Aorta (tissue), 5 donors: Measurements from ENCODE around the gene BMERB1. TPM values are rescaled to one million over a fixed set of nuclear protein-coding genes. Genes with fewer than 3 reads are reported as not detected.
"Not testable (repeated sequence)": the region's sequence is repeated elsewhere in the genome, so short reads cannot be mapped to it uniquely, and the experiment has no call there.

ENCODE experiments used
- ATAC-seq: fragments of 200-7000 bp; cut with Tn5 transposase; one replicate; pipeline ENCODE4 v1.9.1; 2022; ENCODE audit warnings: moderate library complexity; ENCODE audit not compliant: low FRiP score
- DNase-seq, 2 donors: peaks; one replicate each; pipeline ENCODE4 v3.0.0-alpha.2; 2020
- H3K27ac ChIP-seq, 2 donors: one replicate each; pipeline ENCODE4 v1.5.1; 2013; ENCODE audit warnings: low read length in 2 of 2, mild to moderate bottlenecking in 2 of 2, moderate library complexity in 2 of 2, control low read depth in 1 of 2, inconsistent platforms in 1 of 2, low read depth in 1 of 2
- H3K27me3 ChIP-seq, 2 donors: one replicate each; pipeline ENCODE4 v1.6.1; 2013; ENCODE audit warnings: control low read depth in 1 of 2, low read length in 1 of 2, mild to moderate bottlenecking in 1 of 2, moderate library complexity in 1 of 2; ENCODE audit not compliant: insufficient read depth in 2 of 2, control insufficient read depth in 1 of 2
- H3K36me3 ChIP-seq, 2 donors: one replicate each; pipeline ENCODE4 v1.6.1; 2013; ENCODE audit warnings: control low read depth in 1 of 2, low read length in 1 of 2, mild to moderate bottlenecking in 1 of 2; ENCODE audit not compliant: insufficient read depth in 2 of 2, control insufficient read depth in 1 of 2
- H3K4me1 ChIP-seq, 2 donors: one replicate each; pipeline ENCODE4 v1.6.1; 2013; ENCODE audit warnings: low read length in 2 of 2, control low read depth in 1 of 2, mild to moderate bottlenecking in 1 of 2, moderate library complexity in 1 of 2; ENCODE audit not compliant: insufficient read depth in 2 of 2, control insufficient read depth in 1 of 2
- H3K4me3 ChIP-seq, 2 donors: one replicate each; pipeline ENCODE4 v1.5.1; 2013; ENCODE audit warnings: low read length in 2 of 2, control low read depth in 1 of 2, mild to moderate bottlenecking in 1 of 2
- H3K9me3 ChIP-seq: one replicate; pipeline ENCODE4 v1.6.1; 2013; ENCODE audit warnings: mild to moderate bottlenecking, low read length; ENCODE audit not compliant: control insufficient read depth
- WGBS, 2 donors: extraction: QIAGEN DNeasy Blood & Tissue Kit; methylation state at CpG; one replicate each; pipeline ENCODE4 v1.1.7; 2013; 5-methylcytosine and 5-hydroxymethylcytosine counted together
- intact Hi-C, 2 donors: fragments of 100-400 bp; cut with DNase I; formaldehyde crosslinking; loops; one replicate each; pipeline versions ENCODE4 v1.14.2 to v1.15.0; 2022
- polyA plus RNA-seq, 2 donors: library from polyadenylated mRNA; stranded (reverse); fragments of 200-250 nt; gene quantifications; one replicate each; pipeline ENCODE4 v1.2.3, GENCODE V29; 2013
- total RNA-seq, 2 donors: library from RNA; stranded (reverse); fragmentation: NEBNext Ultra II Directional; extraction: Animal tissue kit (Norgen Biotek cat#: 25700); gene quantifications; one replicate each; pipeline ENCODE4 v1.2.1, GENCODE V29; 2021
- donor health status: healthy with polysubstance abuse.
- donor health status: Bipolar disorder and iron deficiency.
- donor health status: DM: no; HTN: no; CAD: no.
- donor health status: DM: no; HTN: no; CAD: no.
- donor health status: DM: yes; HTN: yes; CAD: no.

The BMERB1 gene
- total and polyA plus RNA-seq, 4 donors = 52.2 to 76.7 (median 71.1) TPM

DNA sequence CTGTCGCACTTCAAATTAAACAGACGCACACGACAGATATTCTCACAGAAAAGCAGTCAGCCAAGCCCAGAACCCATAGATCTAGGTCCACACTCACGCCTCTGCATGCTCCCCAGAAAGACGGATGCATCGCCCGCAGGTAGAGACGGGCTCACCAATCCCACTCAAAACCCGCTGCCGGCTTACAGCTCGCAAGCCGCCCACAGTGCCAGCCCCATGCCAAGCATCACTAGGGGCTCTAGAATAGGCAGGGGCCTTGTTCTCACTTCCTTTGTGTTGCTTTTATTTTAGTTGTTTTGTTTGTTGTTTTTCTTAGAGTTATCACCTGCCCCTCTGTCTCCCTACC lies 336 bp upstream of the BMERB1 start:
- 8 to 15% methylated on average over 12 of the region's 12 CpGs for WGBS, 2 donors
- intact Hi-C loops = no loop called here
- no peak overlapping the region for H3K27ac ChIP-seq
- DNase-seq (no peak), ATAC-seq (peak; percentile 40)
- no peaks in the 10 kb centered on the region for H3K27me3 ChIP-seq
- H3K36me3 ChIP-seq = no peaks in the 10 kb centered on the region
- no peaks in the 10 kb centered on the region for H3K9me3 ChIP-seq
- no peaks in the 10 kb centered on the region for H3K4me1 ChIP-seq
- peak overlapping the region; percentile 64 to 82 for H3K4me3 ChIP-seq

DNA sequence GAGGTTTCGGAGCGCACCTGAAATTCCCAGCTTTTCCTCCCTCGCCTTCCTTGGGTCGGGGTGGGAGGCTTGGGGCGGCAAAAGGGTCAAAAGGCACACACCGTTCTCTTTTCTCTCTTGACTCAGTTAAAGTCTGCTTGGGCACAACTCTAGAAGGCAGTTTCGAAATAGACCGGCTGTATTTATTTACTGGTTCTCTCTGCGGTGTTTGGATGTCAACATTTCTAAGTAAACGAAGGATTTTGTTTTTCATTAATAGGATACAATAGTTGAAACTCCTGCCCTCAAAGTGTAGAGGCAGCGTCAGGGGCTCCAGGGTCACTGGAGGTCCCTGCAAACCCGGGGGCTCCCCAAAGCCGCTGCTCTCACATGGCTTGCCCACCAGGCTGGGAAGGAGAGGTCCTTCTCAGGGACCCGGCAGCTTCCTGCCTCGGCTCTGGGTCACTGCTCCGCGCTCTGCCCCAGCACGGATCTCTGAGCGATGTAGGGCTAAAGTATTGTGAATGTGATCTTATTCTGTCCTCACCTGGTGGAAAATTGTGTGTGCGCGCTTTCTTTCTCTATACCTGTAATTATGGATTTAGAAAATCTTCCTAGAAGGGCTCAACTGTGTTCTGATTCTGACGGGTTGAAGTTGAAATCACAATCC lies 952 bp downstream of the BMERB1 start:
- Histone ChIP-seq H3K36me3 (no peaks in the 10 kb centered on the region), H3K9me3 (no peaks in the 10 kb centered on the region), H3K4me3 (peak overlapping the region; percentile 64 to 82), H3K4me1 (peaks cover 0 to 6% of the 10 kb centered on the region in 2 donors), H3K27me3 (no peaks in the 10 kb centered on the region), H3K27ac (peak overlapping the region; percentile 34 to 55)
- DNase-seq (no peak), ATAC-seq (peak; percentile 21)
- 5 to 7% methylated on average over 22 of the region's 22 CpGs for WGBS, 2 donors
- intact Hi-C loops = no loop called here

DNA sequence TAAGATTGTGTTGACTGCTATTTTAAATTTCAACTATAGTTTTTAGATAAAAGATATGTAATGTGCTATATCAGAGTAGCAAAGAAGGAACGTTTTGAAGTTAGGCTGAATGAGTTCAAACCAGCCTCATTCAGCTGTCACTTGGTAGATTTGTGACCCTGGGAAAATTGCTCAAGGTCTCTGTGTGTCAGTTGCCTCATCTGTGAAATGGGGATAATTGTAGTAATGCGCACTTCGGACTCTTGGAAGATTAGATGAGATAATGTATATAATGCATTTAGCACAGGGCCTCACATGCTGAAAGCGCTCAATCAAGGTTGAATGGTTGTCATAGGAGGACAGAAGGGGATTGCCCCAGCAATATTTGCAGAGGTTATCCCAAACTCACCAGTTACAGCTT lies 4.7 kb downstream of the BMERB1 start:
- Histone ChIP-seq H3K4me1 (peaks cover 2 to 9% of the 10 kb centered on the region in 2 donors), H3K36me3 (no peaks in the 10 kb centered on the region), H3K27ac (no peak overlapping the region), H3K27me3 (no peaks in the 10 kb centered on the region), H3K4me3 (no peak overlapping the region), H3K9me3 (no peaks in the 10 kb centered on the region)
- DNase-seq = no peak
- intact Hi-C loops = no loop called here
- no peak for ATAC-seq
- whole genome bisulfite sequencing, 2 donors = 82 to 83% methylated on average over 4 of the region's 4 CpGs

DNA sequence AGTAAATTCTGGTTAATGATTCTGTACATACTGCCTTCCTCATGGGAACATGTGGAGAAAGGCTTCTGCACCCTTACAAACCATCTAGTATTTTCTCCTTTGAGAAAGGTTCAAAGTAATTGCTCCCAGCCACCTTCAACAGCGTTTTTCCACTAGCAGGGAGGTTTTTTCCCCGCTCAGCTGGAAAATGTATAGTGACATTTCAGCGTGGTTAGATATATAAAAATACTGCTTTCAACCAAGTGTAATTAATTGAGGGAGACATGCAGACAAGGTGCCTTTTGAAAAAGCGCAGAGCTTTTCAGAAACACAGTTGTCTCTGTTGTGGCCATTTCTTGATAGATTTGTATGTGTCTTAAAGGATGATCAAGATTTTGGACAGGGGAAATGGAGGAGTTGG lies 5.1 kb downstream of the BMERB1 start:
- no peak overlapping the region for H3K4me3 ChIP-seq
- intact Hi-C loops = no loop called here
- peaks cover 2 to 9% of the 10 kb centered on the region in 2 donors for H3K4me1 ChIP-seq
- no peak for DNase-seq
- ATAC-seq = no peak
- no peaks in the 10 kb centered on the region for H3K27me3 ChIP-seq
- H3K9me3 ChIP-seq = no peaks in the 10 kb centered on the region
- peak overlapping the region; percentile 80 to 95 for H3K27ac ChIP-seq
- no peaks in the 10 kb centered on the region for H3K36me3 ChIP-seq
- WGBS, 2 donors = 75 to 84% methylated on average over 4 of the region's 4 CpGs

DNA sequence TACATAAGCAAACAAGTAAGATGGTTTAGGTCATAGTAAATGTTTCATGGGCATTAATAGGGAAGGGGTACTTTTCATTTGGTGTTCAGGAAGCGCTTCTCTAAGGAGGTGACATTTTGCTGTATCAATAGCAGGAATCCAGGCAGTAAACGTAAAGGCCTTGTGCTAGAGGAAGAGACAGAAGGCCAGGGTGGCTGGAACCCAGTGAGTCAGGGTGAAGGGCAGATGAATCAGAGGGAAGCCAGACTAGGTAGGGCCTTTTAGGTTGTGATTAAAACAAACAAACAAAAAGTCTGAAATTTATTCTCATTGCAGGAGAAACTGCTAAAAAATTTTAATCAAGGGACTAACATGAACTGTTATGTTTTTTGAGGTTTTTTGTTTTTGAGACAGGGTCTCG lies 6.5 kb downstream of the BMERB1 start:
- intact Hi-C loops = no loop called here
- WGBS, 2 donors = 87 to 93% methylated on average over 3 of the region's 3 CpGs
- H3K4me1 ChIP-seq = peaks cover 2 to 9% of the 10 kb centered on the region in 2 donors
- ATAC-seq (no peak), DNase-seq (no peak)
- peak overlapping the region; percentile 28 to 45 for H3K27ac ChIP-seq
- H3K36me3 ChIP-seq = no peaks in the 10 kb centered on the region
- H3K27me3 ChIP-seq = no peaks in the 10 kb centered on the region
- no peak overlapping the region for H3K4me3 ChIP-seq
- no peaks in the 10 kb centered on the region for H3K9me3 ChIP-seq

DNA sequence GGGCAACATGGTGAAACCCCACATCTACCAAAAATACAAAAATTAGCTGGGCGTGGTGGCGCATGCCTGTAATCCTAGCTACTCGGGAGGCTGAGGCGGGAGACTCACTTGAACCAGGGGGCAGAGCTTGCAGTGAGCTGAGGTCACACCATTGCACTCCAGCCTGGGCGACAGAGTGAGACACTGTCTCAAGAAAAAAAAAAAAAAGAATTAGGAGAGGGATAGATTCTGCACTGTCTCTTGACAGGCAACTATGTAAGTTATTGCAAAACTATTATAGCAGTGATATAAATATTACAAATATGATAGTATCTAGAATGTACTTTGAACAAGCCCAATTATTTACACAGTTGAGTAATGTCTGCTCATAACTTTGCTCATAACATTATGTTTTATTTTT lies 7.8 kb downstream of the BMERB1 start:
- H3K36me3 ChIP-seq, H3K27me3 ChIP-seq, H3K27ac ChIP-seq, intact Hi-C loops, H3K9me3 ChIP-seq, DNase-seq, H3K4me3 ChIP-seq, ATAC-seq, H3K4me1 ChIP-seq: not testable (repeated sequence)
- 90 to 93% methylated on average over 5 of the region's 5 CpGs for WGBS, 2 donors

DNA sequence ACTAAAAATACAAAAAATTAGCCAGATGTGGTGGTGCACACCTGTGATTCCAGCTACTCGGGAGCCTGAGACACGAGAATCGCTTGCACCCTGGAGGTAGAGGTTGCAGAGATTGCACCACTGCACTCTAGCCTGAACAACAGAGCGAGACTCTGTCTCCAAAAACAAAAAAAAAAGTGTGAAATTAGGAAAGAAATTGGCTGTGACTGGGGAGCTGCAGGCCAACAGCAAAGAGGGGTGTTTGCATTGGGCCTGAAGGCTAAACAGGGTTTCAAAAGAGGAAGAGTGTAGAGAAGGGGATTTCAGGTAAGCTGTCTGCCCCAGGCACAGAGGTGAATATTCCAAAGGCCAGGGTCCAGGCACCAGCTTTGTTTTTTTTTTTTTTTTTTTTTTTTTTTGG lies 9.4 kb downstream of the BMERB1 start:
- no peaks in the 10 kb centered on the region for H3K27me3 ChIP-seq
- no peak for DNase-seq
- intact Hi-C loops = no loop called here
- no peaks in the 10 kb centered on the region for H3K9me3 ChIP-seq
- H3K4me1 ChIP-seq = peaks cover 2 to 9% of the 10 kb centered on the region in 2 donors
- H3K36me3 ChIP-seq = no peaks in the 10 kb centered on the region
- WGBS, 2 donors = 78 to 88% methylated on average over 4 of the region's 4 CpGs
- no peak for ATAC-seq
- no peak overlapping the region for H3K27ac ChIP-seq
- no peak overlapping the region for H3K4me3 ChIP-seq

DNA sequence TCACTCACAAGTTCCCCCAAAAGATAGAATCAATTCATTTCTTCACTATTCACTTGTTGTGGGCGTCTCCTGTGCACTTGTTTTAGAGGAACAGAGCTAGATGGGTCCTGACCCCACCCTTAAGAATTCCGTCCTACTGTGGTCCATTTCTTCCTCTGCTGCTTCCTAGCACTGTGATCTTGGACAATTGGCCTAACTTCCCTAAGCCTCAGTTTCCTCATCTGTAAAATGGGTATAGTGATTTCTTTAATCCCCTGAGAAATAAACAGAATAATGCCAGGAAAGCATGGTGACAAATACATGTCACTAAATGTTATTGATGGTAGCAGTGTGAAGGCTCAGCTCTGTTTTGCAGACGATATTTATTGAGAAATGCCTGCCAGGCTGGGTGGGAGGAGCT lies 9.9 kb downstream of the BMERB1 start:
- intact Hi-C loops = no loop called here
- ATAC-seq (no peak), DNase-seq (no peak)
- Histone ChIP-seq H3K9me3 (no peaks in the 10 kb centered on the region), H3K4me3 (no peak overlapping the region), H3K36me3 (no peaks in the 10 kb centered on the region), H3K27ac (no peak overlapping the region), H3K27me3 (no peaks in the 10 kb centered on the region), H3K4me1 (peaks cover 2 to 9% of the 10 kb centered on the region in 2 donors)
- 93 to 98% methylated on average over 3 of the region's 3 CpGs for WGBS, 2 donors

DNA sequence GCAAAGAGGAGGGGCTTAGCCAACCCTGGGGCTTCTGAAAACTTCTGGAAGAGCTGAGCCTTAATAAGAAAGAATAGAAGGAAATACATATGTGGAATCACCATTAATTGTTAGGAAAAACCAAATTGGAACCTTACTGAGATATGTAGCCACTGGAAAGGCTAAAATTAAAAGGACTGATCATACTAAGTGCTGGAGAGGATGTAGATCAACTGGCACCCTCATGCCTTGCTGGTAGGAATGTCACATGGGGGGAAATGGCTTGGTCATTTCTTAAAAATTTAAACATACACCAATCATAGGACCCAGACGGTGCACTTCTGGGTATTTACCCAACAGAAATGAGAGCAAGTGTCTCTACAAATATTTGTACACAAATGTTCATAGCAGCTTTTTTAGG lies 11.1 kb downstream of the BMERB1 start:
- Histone ChIP-seq H3K9me3 (no peaks in the 10 kb centered on the region), H3K4me1 (peaks cover 2 to 3% of the 10 kb centered on the region in 2 donors), H3K36me3 (no peaks in the 10 kb centered on the region), H3K27me3 (no peaks in the 10 kb centered on the region), H3K27ac (no peak overlapping the region), H3K4me3 (no peak overlapping the region)
- intact Hi-C loops = loop anchor here in 1 of 2 donors (5.0 kb wide), 1 partner anchor 37 kb away; no protein-coding TSS in a partner anchor
- WGBS, 2 donors = 93 to 100% methylated on average over 1 of the region's 1 CpG
- ATAC-seq (no peak), DNase-seq (no peak)
